HG03159 (cell line): Measurements from ENCODE around the gene KIAA1191.

Experiments
- ATAC-seq: cut with Tn5 transposase; IDR thresholded peaks from one replicate; pipeline ENCODE4 v1.9.1; 2021; ENCODE audit warnings: mild to moderate bottlenecking, moderate library complexity; ENCODE audit not compliant: unreplicated experiment

The KIAA1191 gene

DNA sequence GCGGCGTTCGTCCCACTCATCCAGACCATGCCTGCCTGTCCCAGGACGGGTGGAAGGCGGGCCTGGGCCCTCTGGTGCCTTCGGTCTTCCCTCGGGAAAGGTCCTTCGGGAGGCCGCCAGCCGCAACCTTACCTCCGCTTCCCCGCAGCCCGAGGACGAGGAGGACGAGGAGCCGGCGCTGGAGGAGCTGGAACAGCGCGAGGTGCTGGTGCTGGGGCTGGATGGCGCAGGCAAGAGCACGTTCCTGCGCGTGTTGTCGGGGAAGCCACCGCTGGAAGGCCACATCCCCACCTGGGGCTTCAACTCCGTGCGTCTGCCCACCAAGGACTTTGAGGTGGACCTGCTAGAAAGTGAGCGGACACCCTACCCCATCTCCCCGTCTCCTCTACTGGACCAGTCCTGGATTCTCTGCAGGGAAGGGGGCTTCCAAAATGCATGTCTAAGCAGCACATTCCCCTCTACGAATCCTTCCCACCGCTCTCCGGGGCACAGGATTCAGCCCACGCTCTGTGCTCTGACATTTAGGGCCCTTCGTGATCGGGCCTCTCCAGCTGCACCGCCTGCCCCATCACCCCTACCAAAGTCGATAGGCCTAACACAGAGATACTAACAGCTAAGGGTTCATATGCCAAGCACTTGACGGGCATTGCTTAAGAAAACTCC is 4.8 kb upstream of the KIAA1191 start:
- ATAC-seq, result no peak

GRCh38 chr5:176365351-176366231 is 4.0 kb upstream of the KIAA1191 start, which contains the start of gene ARL10:
Gene ARL10, plus strand, starts transcription at chr5:176365487. Its CDS starts 77 bp downstream, at chr5:176365564.
- ATAC-seq, result peak; percentile 37

GRCh38 chr5:176364765-176365350 is 3.3 kb upstream of the KIAA1191 start:
- ATAC-seq, result no peak

DNA sequence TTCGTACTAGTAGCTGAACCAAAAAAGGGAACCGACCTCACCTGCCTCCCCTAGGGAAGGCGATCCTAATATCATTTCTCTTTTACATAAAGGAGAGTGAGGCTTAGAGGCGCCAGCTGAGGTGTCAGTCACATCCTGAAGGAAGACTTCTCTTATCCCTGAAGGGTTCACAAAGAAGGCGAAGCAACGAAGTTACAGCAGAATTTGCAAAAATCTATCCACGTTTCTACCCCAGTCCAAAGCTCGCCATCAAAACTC is 598 bp upstream of the KIAA1191 start:
- ATAC-seq, result peak; percentile 16

DNA sequence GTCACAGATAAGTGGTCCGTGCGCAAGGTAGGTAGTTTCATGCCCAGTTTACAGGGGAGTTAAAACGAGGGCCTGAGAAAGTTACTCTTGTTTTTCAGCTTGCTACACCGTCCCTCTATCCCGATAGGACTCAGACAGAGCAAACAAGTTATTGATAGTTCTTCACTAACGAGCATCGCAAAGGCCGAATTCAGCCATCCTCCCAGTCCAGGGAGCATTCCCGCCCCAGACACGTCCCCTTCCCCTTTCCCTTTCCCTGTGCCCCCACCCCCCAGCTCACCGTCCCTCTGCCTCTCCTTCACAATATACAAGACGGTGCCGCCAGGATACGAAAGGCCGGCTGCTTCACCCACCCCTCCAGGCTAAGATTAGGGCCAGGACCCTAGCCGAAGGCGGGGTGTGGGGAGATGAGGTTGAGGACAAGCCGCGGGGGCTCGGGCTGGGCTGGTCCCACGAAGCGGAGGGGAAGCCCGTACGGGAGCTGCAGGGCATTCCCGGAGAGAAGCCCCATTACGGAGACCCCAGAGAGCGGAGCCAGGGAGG is 599 bp downstream of the KIAA1191 start:
- ATAC-seq, result no peak

DNA sequence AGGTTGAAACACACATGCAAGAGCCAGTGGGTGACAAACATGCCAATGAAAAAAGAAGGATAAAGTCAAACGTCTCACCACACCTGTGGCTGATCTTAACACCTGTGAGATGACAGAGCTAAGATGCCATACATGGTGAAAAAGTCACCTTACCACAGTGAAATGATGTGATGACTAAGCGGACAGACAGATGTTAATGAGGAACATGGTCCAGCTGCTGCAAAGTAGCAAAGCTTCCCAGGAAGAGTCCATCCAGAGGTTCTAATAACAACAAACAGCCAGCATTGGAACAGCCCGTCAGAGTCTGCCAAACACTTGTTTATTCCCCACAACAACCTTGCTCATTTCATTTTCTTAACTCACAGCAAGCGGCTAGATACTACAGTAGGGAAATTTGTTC is 1.9 kb downstream of the KIAA1191 start:
- no peak for ATAC-seq

DNA sequence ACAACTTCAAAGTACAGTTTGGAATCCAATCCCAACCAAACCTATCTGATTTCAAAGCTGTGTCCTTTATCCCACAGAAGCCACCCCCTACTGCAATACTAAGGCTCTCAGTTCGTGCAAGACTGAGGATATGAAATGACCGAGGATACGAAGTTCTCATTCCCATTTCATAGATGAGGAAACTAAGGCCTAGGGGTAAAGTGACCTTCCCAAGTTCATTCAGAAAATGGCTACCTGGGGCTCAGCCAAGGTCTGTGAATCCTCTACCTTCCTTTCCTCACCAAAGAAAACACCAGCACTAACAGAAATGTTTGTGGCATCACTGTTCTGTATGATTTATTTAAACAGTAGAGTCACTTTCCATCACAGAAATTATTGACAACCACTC is 5.4 kb downstream of the KIAA1191 start:
- ATAC-seq, result no peak

DNA sequence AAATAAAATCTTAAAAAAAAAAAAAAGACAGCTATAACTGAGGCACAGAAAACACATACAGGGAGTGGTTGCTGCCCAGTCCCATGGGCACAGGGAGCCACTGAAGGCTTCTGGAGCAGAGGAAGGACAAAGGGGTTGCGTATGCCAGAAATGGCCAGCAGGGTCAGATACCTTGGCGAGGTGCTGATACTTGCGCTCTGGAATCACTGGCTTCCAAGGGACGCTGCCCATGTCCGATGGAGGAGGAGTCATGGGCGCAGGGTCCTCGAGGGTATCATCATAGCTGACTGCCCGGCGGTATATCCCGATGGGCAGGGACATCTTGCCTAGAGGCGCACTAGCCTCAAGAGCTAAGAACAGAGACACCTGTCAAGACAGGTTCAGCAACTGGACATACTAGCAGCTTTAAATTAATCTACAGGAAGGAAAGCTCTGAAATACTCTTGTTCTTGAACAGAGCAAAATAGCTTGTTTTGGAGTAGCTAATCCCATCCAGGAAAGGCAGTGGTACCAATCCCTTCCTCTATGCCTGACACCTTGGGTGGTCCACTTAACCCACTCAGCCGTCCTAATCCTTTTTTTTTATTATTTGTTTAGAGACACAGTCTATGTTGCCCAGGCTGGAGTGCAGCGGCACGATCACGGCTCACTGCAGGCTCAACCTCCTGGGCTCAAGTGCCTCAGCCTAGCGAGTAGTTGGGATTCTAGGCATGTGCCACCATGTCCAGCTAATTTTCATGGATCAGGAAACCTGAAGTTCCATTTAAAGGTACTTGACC is 6.0 kb downstream of the KIAA1191 start:
- no peak for ATAC-seq

- no peak for ATAC-seq
Observed at GRCh38 chr5:176353533-176353932, 8.0 kb downstream of the KIAA1191 start.

- ATAC-seq, result no peak
Observed at GRCh38 chr5:176352116-176352878, 9.3 kb downstream of the KIAA1191 start.

DNA sequence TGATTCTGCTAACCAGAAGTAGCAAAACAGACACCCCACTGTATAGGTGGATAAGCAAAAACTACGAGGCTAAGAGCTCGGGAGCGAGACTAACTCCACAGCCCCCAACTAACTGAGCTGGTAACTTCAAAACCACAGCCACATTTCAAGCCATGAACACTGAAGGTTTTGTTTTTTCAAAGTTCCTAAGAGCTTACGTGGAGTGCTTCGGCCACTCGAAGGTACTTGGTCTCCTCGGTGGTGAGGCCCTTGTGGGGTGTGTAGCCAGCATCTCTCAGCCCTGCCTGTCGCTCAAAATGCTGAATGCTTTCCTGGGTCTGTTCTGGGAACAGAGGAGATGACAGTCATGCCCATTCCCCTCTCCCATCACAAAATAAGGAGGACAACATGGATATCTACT is 11.1 kb downstream of the KIAA1191 start:
- ATAC-seq, result no peak

GRCh38 chr5:176342766-176343458 is 18.7 kb downstream of the KIAA1191 start:
- no peak for ATAC-seq

- ATAC-seq, result no peak
Observed at GRCh38 chr5:176342158-176342483, 19.4 kb downstream of the KIAA1191 start.

GRCh38 chr5:176341325-176342157 is 20.0 kb downstream of the KIAA1191 start:
- no peak for ATAC-seq

GRCh38 chr5:176339304-176339703 is 22.3 kb downstream of the KIAA1191 start:
- ATAC-seq, result no peak

- ATAC-seq, result no peak
Observed at GRCh38 chr5:176337913-176338312, 23.7 kb downstream of the KIAA1191 start.

DNA sequence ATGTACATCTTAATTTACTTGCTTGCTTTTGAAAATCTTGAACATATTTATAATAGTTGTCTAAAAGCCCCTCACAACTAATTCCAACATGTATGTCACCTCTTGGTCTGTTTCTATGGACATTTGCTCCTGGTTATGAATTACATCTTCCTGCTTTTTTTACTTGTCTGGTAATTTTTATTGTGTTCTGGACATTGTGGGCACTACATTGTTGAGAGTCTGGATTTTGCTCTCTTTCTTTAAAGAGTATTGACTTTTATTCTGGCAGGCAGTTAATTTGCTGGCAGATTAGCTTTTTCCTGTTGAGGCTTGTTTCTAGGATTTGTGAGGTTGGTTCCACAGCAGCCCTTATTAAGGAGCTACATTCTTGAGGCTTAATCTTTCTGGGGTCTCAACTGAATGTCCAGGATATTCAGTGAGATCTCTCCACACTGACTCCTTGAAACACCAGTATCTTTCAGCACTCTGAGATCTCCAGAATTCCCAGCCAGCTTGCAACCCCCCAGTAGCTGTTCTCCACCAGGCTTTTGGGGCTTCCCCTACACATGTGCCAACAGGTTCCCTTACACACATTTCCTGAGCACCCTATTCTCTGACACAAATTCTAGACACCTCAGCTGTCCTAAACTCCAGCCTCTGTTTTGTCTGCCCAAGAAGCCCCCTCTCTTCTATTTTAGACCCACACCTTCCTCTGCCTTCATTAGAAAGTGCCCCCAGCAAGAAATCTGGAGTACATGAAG is 27.4 kb downstream of the KIAA1191 start:
- ATAC-seq, result no peak

DNA sequence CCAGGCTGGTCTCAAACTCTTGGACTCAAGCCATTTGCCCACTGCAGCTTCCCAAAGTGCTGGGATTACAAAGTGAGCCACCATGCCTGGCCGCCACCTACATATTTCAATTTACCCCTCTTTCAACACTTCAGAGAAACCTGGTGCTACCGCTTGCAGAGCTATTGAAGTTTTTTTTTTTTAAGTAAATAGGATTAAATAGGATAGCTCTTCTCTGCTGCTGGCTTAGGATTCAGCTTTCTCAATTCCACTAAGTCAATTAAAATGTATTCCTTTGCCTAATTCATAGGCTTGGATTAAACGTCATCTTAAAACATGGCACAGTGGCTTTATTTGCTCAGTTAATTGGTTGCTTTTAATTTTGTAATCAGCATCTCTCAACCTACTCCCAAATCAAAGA is 41.0 kb downstream of the KIAA1191 start:
- no peak for ATAC-seq
